ENCODE measurements around the gene GRHL3.

GRHL3 gene

GRCh38 chr1:24344090-24344742, 25.1 kb downstream of the GRHL3 start:
- DNase-seq (ENCODE audit: low spot score), result no peak

GRCh38 chr1:24345334-24345733, 26.2 kb downstream of the GRHL3 start:
- DNase-seq (ENCODE audit: low spot score), result no peak

GRCh38 chr1:24347159-24347934, 28.2 kb downstream of the GRHL3 start:
- no peak for DNase-seq (ENCODE audit: low spot score)

GRCh38 chr1:24348196-24348595, 29.0 kb downstream of the GRHL3 start:
- DNase-seq (ENCODE audit: low spot score), result no peak

GRCh38 chr1:24349891-24350290, 30.7 kb downstream of the GRHL3 start:
- DNase-seq (ENCODE audit: low spot score), result no peak

- DNase-seq (ENCODE audit: low spot score), result no peak
Observed at GRCh38 chr1:24351247-24351646, 32.1 kb downstream of the GRHL3 start.

GRCh38 chr1:24351918-24352627, 32.9 kb downstream of the GRHL3 start:
- no peak for DNase-seq (ENCODE audit: low spot score)

GRCh38 chr1:24353292-24353891, 34.2 kb downstream of the GRHL3 start:
- DNase-seq (ENCODE audit: low spot score), result no peak

GRCh38 chr1:24355466-24355865, 36.3 kb downstream of the GRHL3 start:
- no peak for DNase-seq (ENCODE audit: low spot score)

- DNase-seq (ENCODE audit: low spot score), result no peak
Observed at GRCh38 chr1:24357038-24357437, 37.9 kb downstream of the GRHL3 start.

GRCh38 chr1:24360681-24361080, 41.5 kb downstream of the GRHL3 start:
- DNase-seq (ENCODE audit: low spot score), result no peak

- no peak for DNase-seq (ENCODE audit: low spot score)
Observed at GRCh38 chr1:24361811-24362210, 42.7 kb downstream of the GRHL3 start.

- DNase-seq (ENCODE audit: low spot score), result no peak
Observed at GRCh38 chr1:24362396-24362795, 43.2 kb downstream of the GRHL3 start.

GRCh38 chr1:24362982-24363614, 43.9 kb downstream of the GRHL3 start:
- no peak for DNase-seq (ENCODE audit: low spot score)

GRCh38 chr1:24363994-24364393, 44.8 kb downstream of the GRHL3 start:
- no peak for DNase-seq (ENCODE audit: low spot score)

GRCh38 chr1:24364605-24364974, 45.4 kb downstream of the GRHL3 start:
- DNase-seq (ENCODE audit: low spot score), result peak; percentile 44

GRCh38 chr1:24364975-24365678, 46.0 kb downstream of the GRHL3 start:
- DNase-seq (ENCODE audit: low spot score), result peak; percentile 69

- DNase-seq (ENCODE audit: low spot score), result no peak
Observed at GRCh38 chr1:24366707-24367106, 47.5 kb downstream of the GRHL3 start.

GRCh38 chr1:24369199-24369598, 50.0 kb downstream of the GRHL3 start:
- no peak for DNase-seq (ENCODE audit: low spot score)

GRCh38 chr1:24369801-24370200, 50.6 kb downstream of the GRHL3 start:
- DNase-seq (ENCODE audit: low spot score), result no peak

GRCh38 chr1:24373044-24373443, 53.9 kb downstream of the GRHL3 start:
- no peak for DNase-seq (ENCODE audit: low spot score)

- DNase-seq (ENCODE audit: low spot score), result no peak
Observed at GRCh38 chr1:24373710-24374109, 54.6 kb downstream of the GRHL3 start.

All from D341Med (cell line).